Measurements from ENCODE around the gene BCAR1.

Gene BCAR1

DNA sequence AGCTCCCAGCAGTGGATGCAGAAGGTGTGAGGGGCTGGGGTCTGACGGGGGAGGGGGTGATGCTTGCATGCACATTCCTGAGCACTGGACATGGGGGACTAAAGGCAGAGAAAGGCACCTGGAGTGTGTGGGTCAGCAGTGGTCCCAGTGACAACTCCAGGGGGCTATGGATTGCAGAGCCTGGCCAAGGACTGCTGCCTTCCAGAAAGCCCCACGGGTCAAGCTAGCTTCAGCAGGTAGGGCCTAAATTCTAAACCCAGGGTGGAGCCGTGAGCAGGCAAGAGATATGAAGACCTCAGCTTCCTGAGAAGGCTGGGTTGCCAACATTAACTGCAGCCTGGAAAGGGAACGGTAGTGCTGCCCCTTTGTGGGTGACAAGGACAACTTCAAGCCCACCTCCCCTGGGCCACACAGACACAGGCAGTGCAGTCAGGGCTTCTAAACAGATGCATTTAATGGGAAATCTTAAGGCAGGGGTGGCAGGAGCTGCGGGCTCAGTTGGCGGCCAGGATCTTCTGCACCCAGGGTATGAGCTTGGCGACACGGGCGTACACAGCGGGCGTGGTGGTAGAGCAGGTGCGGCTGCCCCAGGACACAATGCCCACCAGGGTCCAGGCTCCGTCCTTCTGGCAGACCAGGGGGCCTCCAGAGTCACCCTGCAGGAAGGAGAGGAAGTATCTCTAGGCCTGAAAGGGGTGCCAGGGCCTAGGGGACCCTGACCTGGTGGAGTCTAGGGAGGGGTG is 47.6 kb downstream of the BCAR1 start:
- DNase-seq (ENCODE audit: low read depth): no peak

DNA sequence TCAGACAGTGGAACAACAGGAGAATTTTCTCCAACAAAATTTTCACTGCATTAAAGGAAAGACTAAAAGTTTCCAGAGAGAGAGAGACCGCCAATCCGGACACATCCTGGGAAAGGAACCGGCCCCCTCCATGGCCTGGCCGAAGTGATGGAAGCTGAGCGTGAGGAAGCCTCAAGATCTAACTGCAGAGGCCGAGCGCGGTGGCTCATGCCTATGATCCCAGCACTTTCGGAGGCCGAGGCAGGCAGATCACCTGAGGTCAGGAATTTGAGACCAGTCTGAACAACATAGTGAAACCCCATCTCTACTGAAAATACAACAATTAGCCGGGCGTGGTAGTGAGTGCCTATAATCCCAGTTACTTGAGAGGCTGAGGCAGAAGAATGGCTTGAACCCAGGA is 48.3 kb downstream of the BCAR1 start:
- DNase-seq (ENCODE audit: low read depth): no peak

DNA sequence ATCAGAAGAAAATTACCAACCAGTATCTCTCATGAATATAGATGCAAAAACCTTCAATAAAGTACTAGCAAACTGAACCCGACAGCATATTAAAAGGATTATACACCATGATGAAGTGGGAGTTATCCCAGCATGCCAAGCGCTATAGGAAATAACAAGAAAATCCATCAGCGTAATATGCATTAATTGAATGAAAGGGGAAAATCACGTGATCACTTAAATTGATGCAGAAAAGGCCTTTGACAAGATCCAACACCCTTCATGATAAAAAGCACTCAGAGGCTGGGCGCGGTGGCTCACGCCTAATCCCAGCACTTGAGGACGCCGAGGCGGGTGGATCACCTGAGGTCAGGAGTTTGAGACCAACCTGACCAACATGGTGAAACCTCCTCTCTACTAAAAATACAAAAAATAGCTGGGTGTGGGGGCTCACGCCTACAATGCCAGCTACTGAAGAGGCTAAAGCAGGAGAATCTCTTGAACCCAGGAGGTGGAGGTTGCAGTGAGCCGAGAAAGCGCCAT is 49.3 kb downstream of the BCAR1 start:
- no peak for DNase-seq (ENCODE audit: low read depth)

DNA sequence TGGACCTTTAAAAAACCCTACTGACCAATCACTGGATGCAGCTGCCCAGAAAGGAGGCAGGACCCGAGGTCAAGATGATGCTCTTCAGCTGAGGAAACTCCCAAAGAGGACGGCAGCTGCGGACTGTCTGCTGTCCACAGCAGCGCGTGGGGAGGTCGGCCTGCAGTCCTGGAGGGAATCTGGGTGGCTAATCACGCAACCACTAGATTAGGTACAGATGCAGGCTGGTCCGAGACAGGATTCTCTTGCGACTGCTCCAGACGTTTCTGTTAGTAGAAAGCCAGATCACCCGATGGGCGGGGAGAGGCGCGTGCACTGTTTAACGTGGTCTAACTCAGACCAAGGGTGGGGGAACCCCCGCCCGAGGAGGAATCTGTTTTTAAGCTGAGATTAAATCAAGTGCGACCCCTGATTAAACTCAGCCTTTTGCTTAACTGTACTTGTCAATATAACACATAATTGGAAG is 53.3 kb downstream of the BCAR1 start:
- no peak for DNase-seq (ENCODE audit: low read depth)

DNA sequence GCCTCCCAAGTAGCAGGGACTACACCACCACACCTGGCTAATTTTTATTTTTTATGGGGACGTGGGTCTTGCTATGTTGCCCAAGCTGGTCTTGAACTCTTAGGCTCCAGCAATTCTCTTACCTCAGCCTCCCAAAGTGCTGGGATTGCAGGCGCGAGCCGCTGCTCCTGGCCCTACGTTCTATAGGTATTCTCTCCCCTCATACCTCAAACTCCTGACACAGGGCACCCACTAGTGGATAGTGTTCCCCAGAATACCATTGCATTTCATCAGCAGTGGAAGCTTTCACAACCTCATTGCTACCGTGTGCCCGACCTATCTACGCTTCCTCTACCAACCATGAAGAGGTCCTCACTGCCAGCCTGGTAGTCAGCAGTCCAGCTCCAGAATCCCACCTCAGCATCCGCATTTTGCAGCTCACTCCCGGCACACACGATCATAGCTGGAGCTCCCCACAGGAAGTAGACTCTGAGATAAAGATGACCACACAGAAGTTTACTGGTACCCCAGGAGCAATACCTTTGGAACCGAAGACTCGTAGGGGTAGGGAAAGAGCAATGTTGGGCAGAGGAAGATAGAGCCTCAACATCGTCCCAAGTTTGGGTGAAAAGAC is 53.8 kb downstream of the BCAR1 start:
- no peak for DNase-seq (ENCODE audit: low read depth)

DNA sequence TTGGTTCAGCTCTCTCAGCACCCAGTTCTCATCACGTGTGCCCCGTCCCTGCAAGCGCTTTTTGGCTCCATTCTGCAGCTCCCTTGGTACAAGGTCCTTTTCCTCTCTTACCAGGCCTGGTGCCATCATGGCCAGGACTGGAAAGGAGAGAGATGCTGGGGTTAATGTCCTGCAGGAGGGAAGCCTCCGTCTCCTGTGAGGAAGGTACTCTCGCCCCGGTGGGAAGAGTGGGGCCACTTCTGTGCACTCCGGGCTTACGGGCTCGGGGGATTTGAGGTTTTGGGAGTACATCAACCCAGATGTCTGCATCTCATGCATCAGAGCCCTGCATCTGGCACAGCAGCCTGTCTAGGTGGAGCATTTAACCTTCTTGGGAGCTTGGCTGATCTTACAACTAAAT is 54.6 kb downstream of the BCAR1 start:
- DNase-seq (ENCODE audit: low read depth): no peak

DNA sequence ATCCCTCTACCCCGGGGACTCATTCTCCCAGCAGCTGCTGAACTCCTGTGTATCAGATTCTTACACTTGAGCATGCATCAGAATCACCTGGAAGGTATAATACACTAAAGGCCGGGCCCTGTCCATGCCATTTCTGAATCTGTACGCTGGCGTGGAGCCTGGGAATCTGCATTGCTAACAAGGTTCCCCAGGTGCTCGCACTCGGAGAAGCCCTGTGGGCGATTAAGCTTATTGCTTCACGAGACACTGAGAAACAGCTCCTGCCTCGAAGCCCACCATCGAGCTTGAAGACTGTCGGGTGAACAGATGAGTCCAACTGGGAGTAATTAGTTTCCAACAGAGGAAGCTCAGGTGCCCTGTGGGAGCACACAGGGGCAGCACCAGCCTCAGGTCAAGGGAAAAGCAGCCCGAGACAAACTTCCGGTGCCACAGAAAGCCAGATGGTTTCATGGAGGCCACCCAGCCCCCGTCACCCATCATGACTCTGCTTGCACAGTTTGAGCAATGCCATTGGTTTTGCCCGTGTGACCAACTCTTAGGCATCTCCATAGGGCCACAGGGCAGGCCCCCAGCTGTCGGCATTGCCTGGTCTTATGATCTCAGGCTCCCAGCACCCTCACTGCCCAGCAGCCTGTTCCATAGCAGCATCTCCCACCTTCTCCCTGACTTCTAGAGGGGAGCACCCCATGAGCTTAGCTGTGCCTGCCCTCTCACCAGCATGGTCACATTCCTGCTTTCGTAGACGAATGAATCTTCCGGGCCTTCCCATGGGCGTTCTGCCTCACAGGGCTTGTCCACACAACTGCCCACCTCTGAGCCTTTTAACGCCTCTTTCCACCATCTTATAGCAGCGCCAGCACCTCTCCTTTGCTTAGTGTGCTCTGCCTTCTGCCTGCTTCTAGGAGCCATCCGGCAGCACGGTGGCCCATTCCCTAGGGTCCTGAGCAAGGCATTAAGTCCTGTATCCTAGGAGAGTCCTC is 55.3 kb downstream of the BCAR1 start:
- DNase-seq (ENCODE audit: low read depth): no peak

DNA sequence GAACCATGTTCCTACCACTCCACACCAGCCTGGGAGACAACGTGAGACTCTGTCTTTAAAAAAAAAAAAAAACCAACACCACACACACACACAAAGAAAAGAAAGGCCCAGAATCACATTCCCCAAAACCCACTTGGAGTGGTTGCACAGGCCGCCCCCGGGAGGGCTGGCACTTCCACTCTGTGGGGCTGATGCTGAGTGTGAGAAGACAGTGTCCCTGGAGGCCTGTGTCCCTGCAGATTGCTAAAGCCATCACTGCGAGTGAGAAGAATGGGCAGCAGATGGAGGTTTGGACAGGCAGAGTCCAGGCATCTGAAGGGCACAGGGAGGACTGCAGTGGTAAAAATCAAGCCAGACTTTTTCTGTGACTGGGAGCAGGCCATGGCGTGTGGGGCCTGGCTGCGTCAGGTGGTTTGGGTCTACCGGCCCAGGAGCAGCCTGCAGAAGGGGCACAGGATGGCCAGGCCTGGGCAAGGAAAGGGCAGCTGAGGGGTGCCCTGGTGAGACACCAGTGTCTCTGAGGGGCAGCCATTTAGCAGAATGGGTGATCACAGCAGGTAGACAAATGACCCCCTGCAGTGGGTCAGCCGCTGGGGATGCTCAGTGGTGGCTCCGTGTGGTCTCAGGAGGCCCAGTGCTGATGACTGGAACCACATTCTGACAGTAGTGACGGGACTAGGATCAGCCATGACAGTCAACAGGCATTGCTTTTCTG is 57.5 kb downstream of the BCAR1 start:
- DNase-seq (ENCODE audit: low read depth): no peak

DNA sequence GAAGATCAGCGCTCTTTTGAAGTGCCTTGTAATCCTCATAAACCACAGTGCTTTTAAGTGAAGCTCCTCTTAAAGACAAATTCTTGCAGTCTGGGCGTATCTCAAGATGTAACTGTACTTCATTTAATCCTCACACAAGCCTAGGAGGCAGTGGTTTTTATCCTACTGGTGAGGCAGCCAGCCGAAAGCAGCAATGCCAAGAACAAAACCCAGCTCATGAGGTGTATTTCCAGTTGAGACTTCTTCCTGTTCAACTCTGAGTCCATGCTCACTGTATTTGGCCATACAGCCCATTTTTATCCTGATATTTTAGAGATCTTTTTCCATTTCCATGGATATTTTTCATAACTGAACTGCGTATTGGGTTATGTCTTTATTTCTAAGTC is 58.2 kb downstream of the BCAR1 start:
- DNase-seq (ENCODE audit: low read depth): no peak

DNA sequence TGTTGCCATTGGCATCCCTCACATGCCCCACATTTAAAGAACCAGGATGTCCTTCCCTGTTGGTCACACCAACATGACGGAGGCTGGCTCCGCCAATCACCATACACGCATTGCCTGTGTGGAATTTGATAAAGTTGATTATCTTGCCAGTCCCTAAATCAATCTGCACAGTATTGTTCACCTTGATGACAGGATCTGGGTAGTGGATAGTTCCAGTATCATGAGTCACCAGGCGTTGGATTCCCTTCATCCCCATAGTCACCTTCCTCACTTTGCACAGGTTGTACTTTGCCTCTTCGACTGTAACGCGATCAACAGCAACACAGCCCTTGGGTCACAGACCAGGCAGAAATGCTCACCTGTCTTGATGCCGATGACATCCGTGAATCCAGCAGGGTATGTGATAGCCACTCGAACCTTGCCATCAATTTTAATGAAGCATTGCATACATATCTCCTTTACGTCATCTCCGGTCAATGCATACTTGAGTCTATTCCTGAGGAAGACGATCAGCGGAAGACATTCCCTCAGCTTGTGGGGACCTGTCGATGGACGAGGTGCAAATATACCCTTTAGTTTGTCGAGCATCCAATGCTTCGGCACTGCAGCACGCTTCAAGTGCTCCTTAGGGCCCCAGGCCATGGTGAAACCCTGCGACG is 58.7 kb downstream of the BCAR1 start:
- no peak for DNase-seq (ENCODE audit: low read depth)

DNA sequence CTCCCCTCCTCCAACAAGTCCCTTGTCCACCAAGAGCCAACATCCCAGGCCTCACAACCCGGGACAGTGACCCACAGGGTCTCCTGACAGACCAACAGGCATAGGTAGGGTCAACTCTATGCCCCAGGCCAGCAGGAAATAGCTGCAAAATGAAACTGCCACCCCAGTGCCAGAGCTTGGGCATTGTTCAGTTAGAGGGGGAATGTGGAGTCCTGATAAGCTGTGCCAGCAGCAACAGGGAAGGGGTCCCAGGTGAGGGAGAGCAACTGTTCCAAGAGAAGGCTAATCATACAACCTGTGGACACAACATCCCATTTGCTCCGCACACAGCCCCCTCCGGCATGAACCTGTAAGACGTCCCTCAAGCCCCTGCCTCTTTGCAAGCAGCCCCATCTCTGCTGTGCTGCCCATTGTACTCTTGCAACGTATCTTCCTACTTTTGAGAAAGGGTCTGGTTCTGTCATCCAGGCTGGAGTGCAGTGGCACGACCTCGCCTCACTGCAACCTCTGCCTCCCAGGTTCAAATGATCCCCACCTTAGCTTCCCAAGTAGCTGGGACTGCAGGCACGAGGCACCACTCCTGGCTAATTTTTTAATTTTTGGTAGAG is 61.7 kb downstream of the BCAR1 start:
- no peak for DNase-seq (ENCODE audit: low read depth)

DNA sequence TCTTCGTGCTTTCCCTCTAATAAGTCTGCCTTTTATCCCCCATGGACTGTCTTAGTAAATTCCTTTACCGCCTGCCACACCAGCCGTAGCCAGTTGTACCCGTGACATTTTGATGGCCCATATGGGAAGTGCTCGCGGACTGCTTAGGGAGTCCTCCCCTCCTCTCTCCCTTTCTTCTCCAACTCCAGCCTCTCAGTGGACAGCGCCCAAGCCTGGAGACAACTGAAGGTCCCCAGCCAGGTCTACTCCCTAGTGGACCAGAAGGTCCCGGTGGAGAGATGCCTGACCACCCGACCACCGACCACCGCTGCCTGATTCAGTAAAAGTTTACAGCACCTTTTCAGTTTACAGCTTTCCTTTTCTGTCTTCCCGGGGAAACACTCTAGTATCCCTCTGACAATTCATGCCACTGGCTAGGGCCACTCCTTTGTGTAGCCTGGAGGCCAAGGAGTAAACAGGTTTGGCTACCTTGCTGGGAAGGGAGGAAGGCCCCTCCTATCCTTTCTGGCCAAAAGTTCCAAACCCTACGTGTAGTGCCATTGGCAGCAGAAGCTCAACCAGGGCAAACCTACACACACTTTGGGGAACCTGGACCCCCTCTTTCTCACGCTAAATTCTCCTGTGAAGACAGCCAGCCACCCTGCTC is 62.5 kb downstream of the BCAR1 start:
- DNase-seq (ENCODE audit: low read depth): no peak

DNA sequence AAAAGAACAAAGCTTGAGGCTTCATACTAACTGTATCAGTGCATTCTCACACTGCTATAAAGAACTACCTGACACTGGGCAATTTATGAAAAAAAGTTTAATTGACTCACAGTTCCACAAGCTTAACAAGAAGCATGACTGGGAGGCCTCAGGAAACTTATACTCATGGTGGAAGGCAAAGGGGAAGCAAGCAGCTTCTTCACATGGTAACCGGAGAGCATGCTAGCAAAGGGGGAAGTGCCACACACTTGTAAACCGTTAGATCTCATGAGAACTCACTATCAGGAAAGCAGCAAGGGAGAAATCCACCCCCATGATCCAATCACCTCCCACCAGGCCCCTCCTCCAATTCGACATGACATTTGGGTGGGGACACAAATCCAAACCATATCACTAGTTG is 69.8 kb downstream of the BCAR1 start:
- peak; percentile 40 for DNase-seq (ENCODE audit: low read depth)

DNA sequence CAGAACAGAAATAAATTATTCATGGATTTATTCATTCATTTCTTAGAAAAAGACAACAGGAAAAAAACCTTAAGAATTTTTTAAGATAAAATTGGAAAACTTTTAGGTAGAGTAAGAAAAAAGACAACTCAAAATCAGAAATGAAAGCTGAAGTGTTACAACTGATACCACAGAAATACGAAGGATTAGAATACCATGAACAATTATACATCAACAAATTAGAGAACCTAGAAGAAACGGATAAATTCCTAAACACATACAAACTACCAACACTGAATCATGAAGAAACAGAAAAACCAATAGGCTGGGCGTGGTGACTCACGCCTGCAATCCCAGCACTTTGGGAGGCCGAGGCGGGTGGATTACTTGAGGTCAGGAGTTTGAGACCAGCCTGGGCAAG is 72.2 kb downstream of the BCAR1 start:
- DNase-seq (ENCODE audit: low read depth): no peak

All from CMK (cell line).